Mucosa of stomach (tissue), 1 donor: ENCODE measurements around the gene PNMA3.
"Not testable (repeated sequence)": the region's sequence is repeated elsewhere in the genome, so short reads cannot be mapped to it uniquely, and the experiment has no call there.

Experiments used
- H3K27me3 ChIP-seq: one replicate; pipeline ENCODE4 v1.7.0; 2013; ENCODE audit warnings: mild to moderate bottlenecking, low read length; ENCODE audit not compliant: control insufficient read depth, insufficient read depth
- H3K36me3 ChIP-seq: one replicate; pipeline ENCODE4 v1.7.0; 2013; ENCODE audit warnings: low read length; ENCODE audit not compliant: control insufficient read depth, insufficient read depth
- H3K4me1 ChIP-seq: one replicate; pipeline ENCODE4 v1.7.0; 2013; ENCODE audit warnings: mild to moderate bottlenecking, low read length; ENCODE audit not compliant: control insufficient read depth, insufficient read depth
- H3K4me3 ChIP-seq: one replicate; pipeline ENCODE4 v1.7.0; 2013; ENCODE audit warnings: low read length
- H3K9ac ChIP-seq: one replicate; pipeline ENCODE4 v1.7.0; 2013; ENCODE audit warnings: mild to moderate bottlenecking, low read length, moderate library complexity
- H3K9me3 ChIP-seq: one replicate; pipeline ENCODE4 v1.7.0; 2013; ENCODE audit warnings: mild to moderate bottlenecking, low read length, moderate library complexity; ENCODE audit not compliant: control insufficient read depth
- donor health status: Pancreatic carcinoma.

Gene PNMA3, protein sequence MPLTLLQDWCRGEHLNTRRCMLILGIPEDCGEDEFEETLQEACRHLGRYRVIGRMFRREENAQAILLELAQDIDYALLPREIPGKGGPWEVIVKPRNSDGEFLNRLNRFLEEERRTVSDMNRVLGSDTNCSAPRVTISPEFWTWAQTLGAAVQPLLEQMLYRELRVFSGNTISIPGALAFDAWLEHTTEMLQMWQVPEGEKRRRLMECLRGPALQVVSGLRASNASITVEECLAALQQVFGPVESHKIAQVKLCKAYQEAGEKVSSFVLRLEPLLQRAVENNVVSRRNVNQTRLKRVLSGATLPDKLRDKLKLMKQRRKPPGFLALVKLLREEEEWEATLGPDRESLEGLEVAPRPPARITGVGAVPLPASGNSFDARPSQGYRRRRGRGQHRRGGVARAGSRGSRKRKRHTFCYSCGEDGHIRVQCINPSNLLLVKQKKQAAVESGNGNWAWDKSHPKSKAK

DNA sequence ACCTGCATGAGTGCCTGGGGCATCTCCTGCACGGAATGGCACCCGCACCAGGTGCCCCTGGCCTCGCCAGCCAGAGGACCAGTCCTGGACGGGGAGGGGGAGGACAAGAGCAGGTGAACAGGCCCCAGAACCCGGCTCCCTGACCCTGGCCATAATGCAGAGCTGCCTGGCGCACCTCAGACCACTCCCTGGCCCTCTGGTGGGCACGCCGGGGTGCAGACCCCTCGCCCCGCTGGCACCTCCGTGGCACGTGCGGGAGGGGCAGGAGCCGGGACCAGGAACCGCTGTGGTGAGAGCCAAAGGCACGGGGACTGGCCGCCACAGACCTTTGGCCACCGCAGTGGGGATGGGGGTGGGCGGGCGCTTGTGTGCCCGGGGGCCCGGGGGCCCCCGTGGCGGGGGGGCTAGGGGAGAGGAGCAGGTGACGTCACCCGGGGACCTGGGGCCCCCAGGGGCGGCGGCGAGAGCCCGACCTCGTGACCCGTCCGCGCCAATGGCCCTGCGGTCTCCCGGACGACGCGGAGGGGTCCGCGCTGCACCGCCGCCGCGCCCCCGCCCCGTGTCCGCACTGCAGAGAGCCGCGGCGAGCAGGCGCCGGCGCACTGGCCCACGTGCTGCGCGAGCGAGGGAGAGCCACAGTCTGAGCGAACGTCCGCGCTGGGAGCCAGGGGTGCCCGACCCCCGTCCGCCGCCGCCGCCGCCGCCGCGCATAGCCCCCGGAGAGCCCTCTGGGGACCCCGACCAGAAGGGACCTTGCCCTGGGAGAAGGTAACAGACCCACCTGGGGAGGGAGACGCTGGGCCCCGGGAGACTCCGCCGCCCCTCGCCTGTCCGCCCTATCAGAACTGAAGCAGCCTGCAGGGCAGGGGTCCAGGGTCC lies at the start of gene PNMA3:
TSS of gene PNMA3 (plus strand) at position 600 of the 879 bp plus-strand sequence. CDS start 586 bp downstream, outside the sequence.
- Histone ChIP-seq H3K36me3 (no peaks in the 10 kb centered on the region), H3K27me3 (peaks cover 14% of the 10 kb centered on the region), H3K4me1 (no peaks in the 10 kb centered on the region), H3K9ac (no peak within 1 kb of the TSS), H3K4me3 (no peak within 1 kb of the TSS), H3K9me3 (no peaks in the 10 kb centered on the region)

DNA sequence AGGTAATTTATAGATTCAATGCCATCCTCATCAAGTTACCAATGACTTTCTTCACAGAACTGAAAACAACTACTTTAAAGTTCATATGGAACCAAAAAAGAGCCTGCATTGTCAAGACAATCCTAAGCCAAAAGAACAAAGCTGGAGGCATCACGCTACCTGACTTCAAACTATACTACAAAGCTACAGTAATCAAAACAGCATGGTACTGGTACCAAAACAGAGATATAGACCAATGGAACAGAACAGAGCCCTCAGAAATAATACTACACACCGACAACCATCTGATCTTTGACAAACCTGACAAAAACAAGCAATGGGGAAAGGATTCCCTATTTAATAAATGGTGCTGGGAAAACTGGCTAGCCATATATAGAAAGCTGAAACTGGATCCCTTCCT lies 39.1 kb upstream of the PNMA3 start:
- not testable (repeated sequence) for H3K9ac ChIP-seq, H3K4me1 ChIP-seq, H3K27me3 ChIP-seq, H3K36me3 ChIP-seq, H3K4me3 ChIP-seq, H3K9me3 ChIP-seq

DNA sequence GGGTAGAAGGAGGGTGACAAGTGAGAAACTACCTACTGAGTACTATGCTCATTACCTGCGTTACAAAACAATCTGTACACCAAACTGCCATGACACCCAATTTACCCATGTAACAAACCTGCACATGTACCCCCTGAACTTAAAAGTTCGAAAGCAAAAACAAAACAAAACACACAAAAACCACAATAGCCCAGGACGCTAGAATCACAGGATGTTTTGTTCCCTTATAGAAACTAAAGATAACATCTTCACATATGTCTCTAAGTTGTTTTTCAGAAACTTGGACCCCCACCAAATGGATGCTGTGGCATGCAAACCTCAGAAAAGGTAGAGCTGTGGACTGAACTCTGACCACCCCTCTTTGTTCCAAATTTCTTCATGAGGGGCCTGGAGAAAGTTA lies 37.1 kb upstream of the PNMA3 start:
- Histone ChIP-seq H3K4me3 (no peak overlapping the region), H3K4me1 (no peaks in the 10 kb centered on the region), H3K9me3 (no peaks in the 10 kb centered on the region), H3K36me3 (no peaks in the 10 kb centered on the region), H3K9ac (no peak overlapping the region), H3K27me3 (no peaks in the 10 kb centered on the region)

DNA sequence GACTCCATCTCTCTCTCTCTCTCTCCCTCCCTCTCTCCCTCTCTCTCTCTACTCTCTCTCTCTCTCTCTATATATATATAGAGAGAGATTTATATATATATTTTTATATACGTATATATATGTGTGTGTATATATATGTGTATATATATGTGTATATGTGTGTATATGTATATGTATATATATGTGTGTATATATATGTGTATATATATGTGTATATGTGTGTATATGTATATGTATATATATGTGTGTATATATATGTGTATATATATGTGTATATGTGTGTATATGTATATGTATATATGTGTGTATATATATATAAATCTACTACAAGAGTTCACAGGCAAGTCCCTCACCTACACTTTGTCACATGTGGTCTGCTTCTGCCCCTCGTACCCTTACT lies 29.8 kb upstream of the PNMA3 start:
- H3K27me3 ChIP-seq, H3K4me3 ChIP-seq, H3K4me1 ChIP-seq, H3K36me3 ChIP-seq, H3K9ac ChIP-seq, H3K9me3 ChIP-seq: not testable (repeated sequence)

DNA sequence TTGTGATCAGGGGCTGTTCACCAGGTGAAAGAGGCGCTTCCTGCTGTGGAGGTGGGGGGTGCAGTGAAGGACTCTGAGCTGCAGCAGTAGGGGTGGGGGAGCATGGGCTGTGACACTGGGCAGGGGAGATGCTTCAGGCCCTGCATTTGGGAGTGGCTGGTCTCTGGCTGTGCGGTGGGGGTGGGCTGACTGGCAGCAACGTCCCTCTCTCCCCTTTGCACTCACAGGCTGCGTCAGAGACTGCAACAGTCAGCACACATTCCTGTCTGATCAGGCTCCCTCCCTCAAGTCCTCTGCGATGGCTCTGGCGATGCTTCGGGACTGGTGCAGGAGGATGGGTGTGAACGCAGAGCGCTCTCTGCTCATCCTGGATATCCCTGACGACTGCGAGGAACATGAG lies 27.8 kb upstream of the PNMA3 start:
- H3K4me1 ChIP-seq, H3K4me3 ChIP-seq, H3K9me3 ChIP-seq, H3K27me3 ChIP-seq, H3K9ac ChIP-seq, H3K36me3 ChIP-seq: not testable (repeated sequence)

DNA sequence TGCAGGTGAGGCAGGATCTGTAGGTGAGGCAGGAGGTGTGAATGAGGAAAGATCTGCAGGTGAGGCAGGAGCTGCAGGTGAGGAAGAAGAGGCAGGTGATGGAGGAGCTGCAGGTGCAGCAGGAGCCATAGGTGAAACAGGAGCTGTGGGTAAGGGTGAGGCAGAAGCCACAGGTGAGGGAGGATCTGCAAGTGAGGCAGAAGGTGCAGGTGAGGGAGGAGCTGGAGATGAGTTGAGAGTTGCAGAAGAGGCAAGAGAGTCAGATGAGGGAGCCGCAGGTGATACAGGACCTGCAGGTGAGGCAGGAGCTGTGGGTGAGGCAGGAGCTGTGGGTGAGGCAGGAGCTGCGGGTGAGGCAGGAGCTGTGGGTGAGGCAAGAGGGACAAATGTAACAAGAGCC lies 27.1 kb upstream of the PNMA3 start:
- no peaks in the 10 kb centered on the region for H3K9me3 ChIP-seq
- no peak overlapping the region for H3K4me3 ChIP-seq
- H3K4me1 ChIP-seq = peaks cover 3% of the 10 kb centered on the region
- H3K9ac ChIP-seq = no peak overlapping the region
- H3K36me3 ChIP-seq = no peaks in the 10 kb centered on the region
- no peaks in the 10 kb centered on the region for H3K27me3 ChIP-seq

DNA sequence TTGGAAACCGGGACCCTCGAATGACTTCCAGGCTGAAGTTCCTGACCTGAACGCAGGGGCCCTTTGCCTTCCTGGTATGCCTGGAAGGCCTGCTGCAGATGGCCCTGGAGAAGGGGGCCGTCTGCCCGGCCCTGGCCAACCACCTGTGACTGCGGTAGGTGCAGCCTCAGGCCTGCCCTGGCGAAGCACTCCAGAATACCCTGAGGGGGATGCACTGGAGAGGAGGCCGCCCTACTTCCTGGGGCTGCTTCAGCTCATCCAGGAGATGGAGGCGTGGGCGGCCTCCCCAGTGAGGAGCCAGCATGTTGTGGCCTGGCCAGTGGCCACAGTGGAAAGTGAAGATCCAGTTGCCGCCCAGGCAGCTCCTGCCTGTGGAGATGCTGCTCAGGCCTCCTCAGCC lies 26.4 kb upstream of the PNMA3 start:
- no peak overlapping the region for H3K4me3 ChIP-seq
- no peaks in the 10 kb centered on the region for H3K36me3 ChIP-seq
- H3K9me3 ChIP-seq = no peaks in the 10 kb centered on the region
- peaks cover 3% of the 10 kb centered on the region for H3K4me1 ChIP-seq
- no peak overlapping the region for H3K9ac ChIP-seq
- no peaks in the 10 kb centered on the region for H3K27me3 ChIP-seq

DNA sequence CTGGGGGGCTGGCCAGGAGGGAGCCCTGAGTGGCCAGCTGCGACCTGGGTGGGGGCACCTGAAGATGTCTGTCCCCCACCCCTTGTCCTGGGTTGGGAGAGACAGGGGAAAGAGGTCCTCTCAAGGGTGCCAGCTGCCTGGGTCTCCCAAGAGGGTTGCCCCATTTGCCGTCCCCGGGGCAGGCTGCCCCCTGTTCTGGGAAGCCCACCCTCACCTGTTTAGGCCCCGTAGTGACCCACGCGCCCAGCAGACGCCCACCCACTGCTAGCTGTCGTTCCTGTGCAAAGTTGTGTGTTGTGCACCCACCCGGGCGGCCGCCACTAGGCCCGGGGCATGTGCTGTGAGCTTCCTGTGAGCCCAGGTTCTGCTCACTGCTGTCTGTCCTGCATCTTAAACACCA lies 25.5 kb upstream of the PNMA3 start:
- peaks cover 3% of the 10 kb centered on the region for H3K4me1 ChIP-seq
- no peaks in the 10 kb centered on the region for H3K9me3 ChIP-seq
- H3K9ac ChIP-seq = no peak overlapping the region
- no peaks in the 10 kb centered on the region for H3K36me3 ChIP-seq
- no peak overlapping the region for H3K4me3 ChIP-seq
- no peaks in the 10 kb centered on the region for H3K27me3 ChIP-seq

DNA sequence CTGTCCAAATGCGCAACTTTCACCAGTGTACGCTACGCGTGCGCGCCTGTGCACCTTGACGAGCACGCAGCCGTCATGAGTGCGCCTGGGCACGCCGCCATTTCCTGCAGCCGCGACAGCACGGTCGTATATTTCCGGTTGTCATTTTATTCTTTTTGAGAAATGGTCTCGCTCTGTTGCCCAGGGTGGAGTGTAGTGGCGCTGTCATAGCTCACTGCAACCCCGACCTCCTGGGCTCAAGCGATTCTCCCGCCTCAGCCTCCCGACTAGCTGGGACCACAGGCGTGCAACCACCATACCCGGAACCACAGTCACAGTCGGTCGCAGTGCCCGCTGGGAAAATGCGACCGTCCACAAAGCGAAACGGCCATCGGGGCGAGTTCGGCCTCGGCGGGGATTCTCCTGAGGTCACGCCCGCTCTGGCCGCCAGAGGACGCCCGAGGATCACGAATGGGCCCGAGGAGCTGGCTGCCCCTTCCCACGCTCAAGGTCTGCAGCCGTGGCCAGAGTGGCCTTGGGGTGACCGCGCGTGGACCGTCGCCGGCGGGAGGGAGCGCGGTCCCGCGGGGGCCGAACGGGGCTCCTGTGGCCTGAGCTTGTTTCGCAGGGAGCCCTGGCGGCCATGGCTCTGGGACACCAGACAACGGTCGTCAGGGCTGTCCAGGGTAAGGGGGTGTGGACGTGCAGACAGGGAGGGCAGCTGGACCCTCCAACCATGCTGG lies 23.7 kb upstream of the PNMA3 start:
- Histone ChIP-seq H3K9ac (peak overlapping the region; percentile 28), H3K4me3 (no peak overlapping the region), H3K36me3 (no peaks in the 10 kb centered on the region), H3K9me3 (no peaks in the 10 kb centered on the region), H3K27me3 (no peaks in the 10 kb centered on the region), H3K4me1 (peaks cover 3% of the 10 kb centered on the region)

DNA sequence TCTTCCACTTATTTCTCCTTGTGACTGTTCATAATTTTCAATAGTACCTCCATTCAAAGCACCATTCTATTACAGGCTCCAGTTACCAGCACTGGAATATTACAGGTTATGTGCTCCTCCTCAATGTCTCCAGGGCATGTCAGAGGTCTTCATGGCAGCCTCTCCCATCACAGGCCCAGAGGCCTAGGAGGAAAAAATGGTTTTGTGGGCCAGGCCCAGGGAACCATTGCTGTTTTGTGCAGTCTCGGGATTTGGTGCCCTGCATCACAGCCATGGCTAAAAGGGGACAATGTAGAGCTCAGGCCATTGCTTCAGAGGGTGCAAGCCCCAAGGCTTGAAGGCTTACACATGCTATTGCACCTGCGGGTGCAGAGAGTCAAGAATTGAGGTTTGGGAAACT lies 7.2 kb upstream of the PNMA3 start:
- Histone ChIP-seq H3K9ac (no peak overlapping the region), H3K4me3 (no peak overlapping the region), H3K36me3 (no peaks in the 10 kb centered on the region), H3K4me1 (no peaks in the 10 kb centered on the region), H3K27me3 (no peaks in the 10 kb centered on the region), H3K9me3 (no peaks in the 10 kb centered on the region)

DNA sequence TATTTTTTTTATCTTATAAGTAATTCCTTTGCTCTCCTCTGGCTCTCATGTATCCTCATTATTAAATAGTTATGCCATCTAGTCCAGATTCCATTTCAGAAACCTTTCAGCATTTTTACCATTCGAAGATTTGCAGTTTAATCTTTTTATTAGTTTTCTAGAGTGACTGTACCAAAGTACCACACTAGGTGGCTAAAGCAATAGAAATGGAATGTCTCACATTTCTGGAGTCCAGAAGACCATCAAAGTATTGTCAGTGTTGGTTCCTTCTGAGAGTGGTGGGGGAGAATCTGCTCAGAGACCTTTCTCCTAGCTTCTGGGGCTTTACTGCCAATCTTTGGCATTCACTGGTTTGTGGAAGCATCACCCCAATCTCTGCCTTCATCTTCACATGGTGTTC lies 3.7 kb upstream of the PNMA3 start:
- peaks cover 7% of the 10 kb centered on the region for H3K27me3 ChIP-seq

DNA sequence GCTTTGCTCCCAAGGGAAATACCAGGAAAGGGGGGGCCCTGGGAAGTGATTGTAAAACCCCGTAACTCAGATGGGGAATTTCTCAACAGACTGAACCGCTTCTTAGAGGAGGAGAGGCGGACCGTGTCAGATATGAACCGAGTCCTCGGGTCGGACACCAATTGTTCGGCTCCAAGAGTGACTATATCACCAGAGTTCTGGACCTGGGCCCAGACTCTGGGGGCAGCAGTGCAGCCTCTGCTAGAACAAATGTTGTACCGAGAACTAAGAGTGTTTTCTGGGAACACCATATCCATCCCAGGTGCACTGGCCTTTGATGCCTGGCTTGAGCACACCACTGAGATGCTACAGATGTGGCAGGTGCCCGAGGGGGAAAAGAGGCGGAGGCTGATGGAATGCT lies 1.0 kb downstream of the PNMA3 start:
- no peak overlapping the region for H3K4me3 ChIP-seq
- H3K9ac ChIP-seq = no peak overlapping the region

More for the DNA sequence above, 3.7 kb upstream of the PNMA3 start:
- no peak overlapping the region for H3K9ac ChIP-seq
- H3K9me3 ChIP-seq = no peaks in the 10 kb centered on the region
- H3K4me3 ChIP-seq = no peak overlapping the region
- no peaks in the 10 kb centered on the region for H3K36me3 ChIP-seq
- no peaks in the 10 kb centered on the region for H3K4me1 ChIP-seq

More for the DNA sequence above, 1.0 kb downstream of the PNMA3 start:
- Histone ChIP-seq H3K27me3 (peaks cover 14% of the 10 kb centered on the region), H3K36me3 (no peaks in the 10 kb centered on the region), H3K4me1 (no peaks in the 10 kb centered on the region), H3K9me3 (no peaks in the 10 kb centered on the region)
